ENCODE data around the gene DAGLA.

DNA sequence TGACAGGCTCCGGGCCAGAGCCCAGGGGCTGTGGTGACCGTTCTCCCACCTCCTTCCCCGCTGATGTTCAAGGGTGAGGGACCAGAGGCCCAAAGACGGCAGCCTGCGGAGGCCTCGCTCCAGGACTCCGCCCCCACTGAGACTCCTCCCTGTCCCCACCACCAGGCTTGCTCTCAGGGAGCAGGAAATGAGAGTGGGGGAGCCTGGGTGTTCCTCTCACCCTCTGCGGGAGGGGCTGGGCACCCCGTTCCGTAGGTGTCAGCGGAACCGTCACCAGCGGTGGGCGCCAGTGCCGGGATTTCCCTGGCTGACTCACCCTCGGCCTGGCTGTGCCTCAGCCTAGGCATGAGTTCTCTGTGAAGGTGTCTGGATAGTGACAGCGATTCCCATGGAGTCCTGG is 15.7 kb downstream of the DAGLA start:
- TF ChIP-seq, protein P1, sequence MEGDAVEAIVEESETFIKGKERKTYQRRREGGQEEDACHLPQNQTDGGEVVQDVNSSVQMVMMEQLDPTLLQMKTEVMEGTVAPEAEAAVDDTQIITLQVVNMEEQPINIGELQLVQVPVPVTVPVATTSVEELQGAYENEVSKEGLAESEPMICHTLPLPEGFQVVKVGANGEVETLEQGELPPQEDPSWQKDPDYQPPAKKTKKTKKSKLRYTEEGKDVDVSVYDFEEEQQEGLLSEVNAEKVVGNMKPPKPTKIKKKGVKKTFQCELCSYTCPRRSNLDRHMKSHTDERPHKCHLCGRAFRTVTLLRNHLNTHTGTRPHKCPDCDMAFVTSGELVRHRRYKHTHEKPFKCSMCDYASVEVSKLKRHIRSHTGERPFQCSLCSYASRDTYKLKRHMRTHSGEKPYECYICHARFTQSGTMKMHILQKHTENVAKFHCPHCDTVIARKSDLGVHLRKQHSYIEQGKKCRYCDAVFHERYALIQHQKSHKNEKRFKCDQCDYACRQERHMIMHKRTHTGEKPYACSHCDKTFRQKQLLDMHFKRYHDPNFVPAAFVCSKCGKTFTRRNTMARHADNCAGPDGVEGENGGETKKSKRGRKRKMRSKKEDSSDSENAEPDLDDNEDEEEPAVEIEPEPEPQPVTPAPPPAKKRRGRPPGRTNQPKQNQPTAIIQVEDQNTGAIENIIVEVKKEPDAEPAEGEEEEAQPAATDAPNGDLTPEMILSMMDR (conservative IDR thresholded peaks at IDR 0.05): no peak
- TF ChIP-seq ZFX (IDR thresholded peaks at IDR 0.05): peak; percentile 37; the same call in 1 of the 2 replicates
